Measurements from ENCODE around the gene MLLT3. TPM values are rescaled to one million over a fixed set of nuclear protein-coding genes. Genes with fewer than 3 reads are reported as not detected.

MLLT3 gene
- total and polyA plus RNA-seq, 2 of the 8 experiments (the other 6 are each of a cell fraction or from before 2014, with no cell fraction given), result 5.9 to 9.6 TPM

GRCh38 chr9:20353931-20354652 lies 268.2 kb downstream of the MLLT3 start:
- DNase-seq (ENCODE audit: low read depth in 1 of 2, low spot score in 2 of 2) (no peak), FAIRE-seq (no peak)
- Histone ChIP-seq H3K79me2 (ENCODE audit: control insufficient read depth in 1 of 2, insufficient read depth in 2 of 2, low read length in 2 of 2) (no peaks in the 10 kb centered on the region), H3K4me2 (ENCODE audit: insufficient read depth in 1 of 2, low read depth in 2 of 2, low read length in 2 of 2) (no peak overlapping the region), H2BK120ac (replicated peaks; ENCODE audit: low read depth, low read length) (no peak overlapping the region), H2BK12ac (ENCODE audit: low read depth, low read length) (peak overlapping the region; percentile 11; the same call in 1 of the 2 replicates), H2AFZ (ENCODE audit: low read length) (no peak overlapping the region), H3K14ac (ENCODE audit: insufficient read length) (no peak overlapping the region), H3K4ac (replicated peaks; ENCODE audit: insufficient read length, low read depth, low read length) (no peak overlapping the region), H4K20me1 (replicated peaks in 1 of 2; ENCODE audit: control insufficient read depth in 1 of 2, insufficient read depth in 2 of 2, low read length in 2 of 2) (no peaks in the 10 kb centered on the region), H3K23me2 (ENCODE audit: low read depth, low read length) (peaks cover 2% of the 10 kb centered on the region; the same call in 1 of the 2 replicates), H4K8ac (ENCODE audit: extremely low read depth, insufficient read depth, low read length) (no peak overlapping the region; the same call in 1 of the 2 replicates), H2BK5ac (ENCODE audit: low read depth, low read length) (no peak overlapping the region), H3K36me3 (ENCODE audit: control insufficient read depth in 2 of 4, insufficient read depth in 4 of 4, low read length in 3 of 4) (no peaks in the 10 kb centered on the region), H2BK15ac (ENCODE audit: low read length) (no peak overlapping the region), H2AK5ac (ENCODE audit: low read depth, low read length) (no peak overlapping the region), H4K5ac (ENCODE audit: insufficient read length, low read depth, low read length) (no peak overlapping the region), H4K91ac (replicated peaks; ENCODE audit: insufficient read length, low read length) (no peak overlapping the region), H3K27ac (ENCODE audit: low read depth, low read length) (no peak overlapping the region), H3K27me3 (replicated peaks in 1 of 4; ENCODE audit: control insufficient read depth in 3 of 4, extremely low read depth in 1 of 4, insufficient read depth in 3 of 4, low read length in 3 of 4) (no peaks in the 10 kb centered on the region), H3K9ac (replicated peaks in 1 of 4; ENCODE audit: extremely low read depth in 1 of 4, low read depth in 3 of 4, low read length in 3 of 4) (no peak overlapping the region), H2BK20ac (ENCODE audit: low read length) (no peak overlapping the region), H3K4me1 (replicated peaks in 1 of 4; ENCODE audit: control insufficient read depth in 3 of 4, insufficient read depth in 4 of 4, low read length in 3 of 4) (peaks cover 0 to 11% (median 7%) of the 10 kb centered on the region in 4 experiments; a peak in 6 of 7 replicates), H3K79me1 (ENCODE audit: low read depth, low read length) (no peaks in the 10 kb centered on the region), H3K23ac (ENCODE audit: insufficient read length) (no peak overlapping the region), H3K56ac (replicated peaks; ENCODE audit: insufficient read length, low read depth, low read length) (no peak overlapping the region), H3K9me3 (ENCODE audit: insufficient read depth in 2 of 2, low read depth in 1 of 2, low read length in 1 of 2) (no peaks in the 10 kb centered on the region), H3K4me3 (ENCODE audit: extremely low read depth in 1 of 4, insufficient read depth in 2 of 4, low read depth in 3 of 4, low read length in 4 of 4) (no peak overlapping the region), H3K18ac (ENCODE audit: extremely low read depth, low read length) (no peak overlapping the region; the same call in 1 of the 2 replicates)
- TF ChIP-seq BACH1 (IDR thresholded peaks at IDR 0.05; ENCODE audit: low read length) (no peak), TCF12 (IDR thresholded peaks at IDR 0.05; ENCODE audit: low read depth, low read length) (no peak), SIRT6 (IDR thresholded peaks at IDR 0.05; ENCODE audit: low read length) (no peak), CTCF (IDR thresholded peaks at IDR 0.05; ENCODE audit: control extremely low read depth in 1 of 3, insufficient read depth in 1 of 3, low read depth in 1 of 3, low read length in 3 of 3) (no peak), SP2 (IDR thresholded peaks at IDR 0.05; ENCODE audit: low read length) (no peak)
- CTCF ChIA-PET (ENCODE audit: partially characterized antibody), result interaction anchor here (0.7 to 2.2 kb wide), 6 partner anchors 21 to 758 kb away, joined by 3 to 7 read pairs (median 5); no protein-coding TSS in a partner anchor
- POLR2A ChIA-PET (ENCODE audit: partially characterized antibody), result interaction anchor here (0.6 kb wide), 1 partner anchor 305 kb away, joined by 4 read pairs; no protein-coding TSS in a partner anchor
- 83% methylated on average over 5 of the region's 5 CpGs; no CpG with 5 or more reads in 1 of the 2 experiments for WGBS, 2 experiments (ENCODE audit: extremely low coverage in 1 of 2, insufficient coverage in 1 of 2, insufficient read length in 1 of 2, insufficient replicate concordance in 2 of 2, low coverage in 1 of 2, low lambda C conversion rate in 2 of 2, missing lambda C conversion rate in 1 of 2)

Measured in H1 (cell line).